SK-N-SH (cell line): ENCODE results near the gene ADAMTS13. TPM values are rescaled to one million over a fixed set of nuclear protein-coding genes. Genes with fewer than 3 reads are reported as not detected.

Experiments
- CTCF ChIA-PET: fragments of 300-600, 350-600 bp; formaldehyde crosslinking; extraction: SDS; loops from one replicate; lab custom pipeline; 2021; lab: Yijun Ruan, JAX
- POLR2A ChIA-PET: fragments of 350-600 bp; sonication (Branson Sonifier 250); formaldehyde crosslinking; extraction: SDS; loops from one replicate; lab custom pipeline; 2020; ENCODE audit warnings: antibody characterized with exemption, inconsistent platforms; lab: Yijun Ruan, JAX
- DNase-seq: peaks from one replicate; pipeline ENCODE4 v3.0.0; 2012
- H2AFZ ChIP-seq: fragments of 200-600 bp; sonication (generic); 2 replicates; pipeline ENCODE4 v1.8.1; 2016; ENCODE audit warnings: antibody characterized with exemption, mild to moderate bottlenecking, low read depth
- H3F3A ChIP-seq: fragments of 200-600 bp; sonication (generic); replicated peaks from 2 replicates; pipeline ENCODE3; 2016; ENCODE audit warnings: antibody characterized with exemption, mild to moderate bottlenecking; ENCODE audit not compliant: insufficient read depth
- H3K27ac ChIP-seq, 2 experiments: fragments of 200-500 bp in 1 of 2; fragments of 200-600 bp in 1 of 2; sonication (Bioruptor generic) in 1 of 2; sonication (generic), shearing (Covaris generic) in 1 of 2; 2 replicates each; pipeline versions ENCODE4 v1.5.1 to v1.6.1; 2014 to 2016; ENCODE audit warnings: low read depth in 2 of 2, inconsistent platforms in 1 of 2, low read length in 1 of 2, mild to moderate bottlenecking in 1 of 2, mixed read lengths in 1 of 2
- H3K27me3 ChIP-seq: fragments of 200-600 bp; sonication (generic), shearing (Covaris generic); 2 replicates; pipeline ENCODE4 v1.6.1; 2016; ENCODE audit warnings: mixed run types; ENCODE audit not compliant: insufficient read depth
- H3K36me3 ChIP-seq, 2 experiments: fragments of 200-500 bp in 1 of 2; fragments of 200-600 bp in 1 of 2; sonication (Bioruptor generic) in 1 of 2; sonication (generic) in 1 of 2; replicated peaks in 1 of 2; 2 replicates each; pipeline versions ENCODE3 to v1.5.1; 2014 to 2016; ENCODE audit warnings: low read length in 1 of 2, mild to moderate bottlenecking in 1 of 2; ENCODE audit not compliant: insufficient read depth in 2 of 2, control insufficient read depth in 1 of 2
- H3K4me1 ChIP-seq, 2 experiments: fragments of 200-500 bp in 1 of 2; fragments of 200-600 bp in 1 of 2; sonication (Bioruptor generic) in 1 of 2; sonication (generic), shearing (Covaris generic) in 1 of 2; 2 replicates each; pipeline versions ENCODE4 v1.5.1 to v1.6.1; 2014 to 2016; ENCODE audit warnings: low read depth in 1 of 2, low read length in 1 of 2, mixed run types in 1 of 2; ENCODE audit not compliant: insufficient read depth in 2 of 2, control insufficient read depth in 1 of 2
- H3K4me2 ChIP-seq: fragments of 200-600 bp; sonication (generic), shearing (Covaris generic); 2 replicates; pipeline ENCODE4 v1.6.1; 2017; ENCODE audit warnings: mixed run types
- H3K4me3 ChIP-seq, 2 experiments: fragments of 200-500 bp in 1 of 2; fragments of 200-600 bp in 1 of 2; sonication (Bioruptor generic) in 1 of 2; sonication (generic), shearing (Covaris generic) in 1 of 2; 2 replicates each; pipeline versions ENCODE4 v1.5.1 to v1.8.1; 2014 to 2016; ENCODE audit warnings: low read depth in 2 of 2, inconsistent platforms in 1 of 2, low read length in 1 of 2, mild to moderate bottlenecking in 1 of 2, mixed read lengths in 1 of 2, moderate library complexity in 1 of 2
- H3K79me2 ChIP-seq: fragments of 200-600 bp; sonication (generic); 2 replicates; pipeline ENCODE4 v1.8.1; 2017; ENCODE audit warnings: mild to moderate bottlenecking; ENCODE audit not compliant: insufficient read depth
- H3K9ac ChIP-seq: fragments of 200-600 bp; sonication (generic); 2 replicates; pipeline ENCODE4 v1.6.1; 2017; ENCODE audit warnings: mixed run types
- H3K9me2 ChIP-seq: fragments of 200-600 bp; sonication (generic); 2 replicates; pipeline ENCODE4 v1.6.1; 2017; ENCODE audit warnings: mixed run types
- H3K9me3 ChIP-seq: fragments of 200-600 bp; sonication (generic); 2 replicates; pipeline ENCODE4 v1.6.1; 2017; ENCODE audit warnings: mixed run types, mild to moderate bottlenecking, moderate library complexity
- H4K20me1 ChIP-seq: fragments of 200-600 bp; sonication (generic); 2 replicates; pipeline ENCODE4 v1.6.1; 2017; ENCODE audit warnings: mild to moderate bottlenecking, mixed run types; ENCODE audit not compliant: insufficient read depth
- CTCF ChIP-seq: fragments of 200-600 bp; sonication (generic); IDR thresholded peaks from 2 replicates; pipeline ENCODE4 v1.6.1; 2017; ENCODE audit warnings: antibody characterized with exemption, mild to moderate bottlenecking, moderate library complexity
- FOSL2 ChIP-seq: IDR thresholded peaks from 2 replicates; pipeline ENCODE4 v1.4.0; 2012; ENCODE audit warnings: low read depth, mild to moderate bottlenecking, moderate library complexity, borderline replicate concordance
- FOXJ3 ChIP-seq: sonication (generic); formaldehyde crosslinking; IDR thresholded peaks from 2 replicates; pipeline ENCODE4 v1.5.1; 2020; ENCODE audit warnings: mild to moderate bottlenecking, missing genetic modification reagents
- GATA2 ChIP-seq: sonication (generic); formaldehyde crosslinking; IDR thresholded peaks from 2 replicates; pipeline ENCODE4 v1.5.0; 2020; ENCODE audit warnings: mild to moderate bottlenecking, missing genetic modification reagents
- IRF3 ChIP-seq: fragments of 150-350 bp; IDR thresholded peaks from 2 replicates; pipeline ENCODE4 v1.6.1; 2016; ENCODE audit warnings: mild to moderate bottlenecking, low read depth, low read length
- JUND ChIP-seq: IDR thresholded peaks from 2 replicates; pipeline ENCODE4 v1.4.0; 2012
- MEF2A ChIP-seq: IDR thresholded peaks from 2 replicates; pipeline ENCODE4 v1.4.0; 2012; ENCODE audit warnings: low read depth, borderline replicate concordance
- NFIC ChIP-seq: IDR thresholded peaks from 2 replicates; pipeline ENCODE4 v1.4.0; 2012; ENCODE audit warnings: borderline replicate concordance
- NRF1 ChIP-seq: IDR thresholded peaks from 2 replicates; pipeline ENCODE4 v1.6.1; 2012; ENCODE audit warnings: low read depth, mild to moderate bottlenecking, low read length
- PBX3 ChIP-seq: IDR thresholded peaks from 2 replicates; pipeline ENCODE4; 2012
- RCOR1 ChIP-seq: fragments of 150-350 bp; IDR thresholded peaks from 2 replicates; pipeline ENCODE4 v1.6.1; 2017; ENCODE audit warnings: antibody characterized with exemption, low read length
- SIN3A ChIP-seq: IDR thresholded peaks from 2 replicates; pipeline ENCODE4 v1.6.1; 2012; ENCODE audit warnings: low read depth, mild to moderate bottlenecking, low read length, moderate library complexity, borderline replicate concordance
- SMC3 ChIP-seq: IDR thresholded peaks from 2 replicates; pipeline ENCODE4 v1.6.1; 2012; ENCODE audit warnings: low read depth, low read length, improper control_type of control experiment
- TCF12 ChIP-seq: IDR thresholded peaks from 2 replicates; pipeline ENCODE4 v1.4.0; 2012
- TEAD4 ChIP-seq: IDR thresholded peaks from 2 replicates; pipeline ENCODE4 v1.4.0; 2012; ENCODE audit warnings: mild to moderate bottlenecking, borderline replicate concordance; ENCODE audit not compliant: insufficient read depth
- USF1 ChIP-seq: IDR thresholded peaks from 2 replicates; pipeline ENCODE4 v1.4.0; 2012; ENCODE audit warnings: low read depth, borderline replicate concordance
- WGBS: methylation state at CpG from one replicate; pipeline ENCODE4 v1.1.6; 2017; ENCODE audit warnings: low lambda C conversion rate; 5-methylcytosine and 5-hydroxymethylcytosine counted together
- polyA plus RNA-seq, 3 experiments: library from polyadenylated mRNA; depleted of rRNA; stranded (reverse); fragments of >200 nt; gene quantifications; 2 replicates each; pipeline ENCODE4 v1.2.3, GENCODE V29; 2012
- TF ChIP-seq, protein P1 (sequence below): fragments of 150-350 bp; IDR thresholded peaks from 2 replicates; pipeline ENCODE4 v1.6.1; 2017; ENCODE audit warnings: antibody characterized with exemption, low read length, low read depth, borderline replicate concordance
- TF ChIP-seq, protein P2 (sequence below): IDR thresholded peaks from 2 replicates; pipeline ENCODE4 v1.4.0; 2012; ENCODE audit warnings: low read depth

Gene ADAMTS13
- polyA plus RNA-seq, 1 of the 3 experiments (the other 2 are of a cell fraction): 10.6 TPM

- TF ChIP-seq SIN3A (no peak), NRF1 (no peak), MEF2A (no peak), FOSL2 (no peak), TCF12 (no peak)
- TF ChIP-seq, protein P1, sequence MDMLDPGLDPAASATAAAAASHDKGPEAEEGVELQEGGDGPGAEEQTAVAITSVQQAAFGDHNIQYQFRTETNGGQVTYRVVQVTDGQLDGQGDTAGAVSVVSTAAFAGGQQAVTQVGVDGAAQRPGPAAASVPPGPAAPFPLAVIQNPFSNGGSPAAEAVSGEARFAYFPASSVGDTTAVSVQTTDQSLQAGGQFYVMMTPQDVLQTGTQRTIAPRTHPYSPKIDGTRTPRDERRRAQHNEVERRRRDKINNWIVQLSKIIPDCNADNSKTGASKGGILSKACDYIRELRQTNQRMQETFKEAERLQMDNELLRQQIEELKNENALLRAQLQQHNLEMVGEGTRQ: no peak
- TF ChIP-seq, protein P2, sequence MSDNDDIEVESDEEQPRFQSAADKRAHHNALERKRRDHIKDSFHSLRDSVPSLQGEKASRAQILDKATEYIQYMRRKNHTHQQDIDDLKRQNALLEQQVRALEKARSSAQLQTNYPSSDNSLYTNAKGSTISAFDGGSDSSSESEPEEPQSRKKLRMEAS: no peak
- ChIA-PET POLR2A (no interaction called here), CTCF (interaction anchor here (0.8 kb wide), 1 partner anchor 22 kb away, joined by 3 read pairs; no protein-coding TSS in a partner anchor)
- H4K20me1 ChIP-seq: no peaks in the 10 kb centered on the region
- no peak overlapping the region for H3K4me3 ChIP-seq
- H3K27ac ChIP-seq: no peak overlapping the region
- DNase-seq: no peak
- H3K79me2 ChIP-seq: no peaks in the 10 kb centered on the region
- H3K4me2 ChIP-seq: no peak overlapping the region
- H3K4me1 ChIP-seq: peaks cover 0 to 17% of the 10 kb centered on the region in 2 experiments; a peak in 1 of 4 replicates
- H3F3A ChIP-seq: peaks cover 10% of the 10 kb centered on the region
- H3K36me3 ChIP-seq: peaks cover 0 to 15% of the 10 kb centered on the region in 2 experiments
- WGBS: 93% methylated on average over 6 of the region's 10 CpGs
- no peaks in the 10 kb centered on the region for H3K9me2 ChIP-seq
- H3K9me3 ChIP-seq: no peaks in the 10 kb centered on the region
- no peaks in the 10 kb centered on the region for H3K27me3 ChIP-seq
- H3K9ac ChIP-seq: no peak overlapping the region
- H2AFZ ChIP-seq: no peak overlapping the region
Observed at GRCh38 chr9:133464638-133465037, 42.5 kb downstream of the ADAMTS13 start.

DNA sequence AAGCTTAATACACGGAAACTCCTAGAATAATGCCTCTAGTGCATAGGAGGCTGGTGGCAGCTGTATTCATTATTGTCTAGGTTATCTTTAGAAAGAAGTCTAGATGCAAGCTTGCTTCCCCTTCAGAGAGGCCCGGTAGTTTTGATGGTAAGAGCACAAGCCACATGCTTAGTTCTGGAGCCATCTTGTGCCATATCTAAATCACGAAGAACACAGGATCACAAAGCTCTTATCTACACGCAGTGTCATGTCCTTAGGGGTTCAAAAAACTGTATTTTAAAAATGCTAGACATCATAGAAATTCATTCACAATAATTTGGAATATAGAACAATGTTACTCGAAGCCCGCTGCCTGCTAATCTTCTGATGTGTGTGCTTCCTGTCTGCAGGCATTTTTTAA, 43.8 kb downstream of the ADAMTS13 start:
- 84% methylated on average over 6 of the region's 6 CpGs for WGBS
- POLR2A ChIA-PET: no interaction called here
- TF ChIP-seq SMC3: no peak
- TF ChIP-seq USF1: no peak
- TF ChIP-seq JUND: no peak
- no peak for TF ChIP-seq PBX3
- TF ChIP-seq NRF1: no peak
- TF ChIP-seq FOXJ3 (CRISPR knock-in tag): no peak
- TF ChIP-seq TEAD4: no peak
- TF ChIP-seq SIN3A: no peak
- no peak for TF ChIP-seq RCOR1
- TF ChIP-seq GATA2 (CRISPR knock-in tag): no peak
- TF ChIP-seq IRF3: no peak
- TF ChIP-seq MEF2A: no peak
- no peak for TF ChIP-seq FOSL2
- TF ChIP-seq, protein P2: no peak
- TF ChIP-seq CTCF: no peak
- TF ChIP-seq NFIC: no peak

More for the DNA sequence above, 43.8 kb downstream of the ADAMTS13 start:
- H3F3A ChIP-seq: peaks cover 10% of the 10 kb centered on the region
- H3K79me2 ChIP-seq: no peaks in the 10 kb centered on the region
- H3K4me3 ChIP-seq: no peak overlapping the region
- no peak overlapping the region for H3K27ac ChIP-seq
- DNase-seq: no peak
- peaks cover 0 to 11% of the 10 kb centered on the region in 2 experiments; a peak in 1 of 4 replicates for H3K4me1 ChIP-seq
- CTCF ChIA-PET: interaction anchor here (0.9 to 1.1 kb wide), 2 partner anchors 12 to 23 kb away, joined by 3 read pairs; partner anchors contain the start of gene SLC2A6
- no peaks in the 10 kb centered on the region for H3K27me3 ChIP-seq
- no peaks in the 10 kb centered on the region for H3K9me2 ChIP-seq
- H3K9me3 ChIP-seq: no peaks in the 10 kb centered on the region
- H3K4me2 ChIP-seq: no peak overlapping the region
- H4K20me1 ChIP-seq: no peaks in the 10 kb centered on the region
- H2AFZ ChIP-seq: no peak overlapping the region
- peaks cover 0 to 15% of the 10 kb centered on the region in 2 experiments for H3K36me3 ChIP-seq
- no peak overlapping the region for H3K9ac ChIP-seq
